ENCODE data around the gene KCNQ1OT1. TPM values are rescaled to one million over a fixed set of nuclear protein-coding genes. Genes with fewer than 3 reads are reported as not detected.

The KCNQ1OT1 gene
- total RNA-seq, 2 donors from 2014 or later: 5.2 to 6.9 TPM

DNA sequence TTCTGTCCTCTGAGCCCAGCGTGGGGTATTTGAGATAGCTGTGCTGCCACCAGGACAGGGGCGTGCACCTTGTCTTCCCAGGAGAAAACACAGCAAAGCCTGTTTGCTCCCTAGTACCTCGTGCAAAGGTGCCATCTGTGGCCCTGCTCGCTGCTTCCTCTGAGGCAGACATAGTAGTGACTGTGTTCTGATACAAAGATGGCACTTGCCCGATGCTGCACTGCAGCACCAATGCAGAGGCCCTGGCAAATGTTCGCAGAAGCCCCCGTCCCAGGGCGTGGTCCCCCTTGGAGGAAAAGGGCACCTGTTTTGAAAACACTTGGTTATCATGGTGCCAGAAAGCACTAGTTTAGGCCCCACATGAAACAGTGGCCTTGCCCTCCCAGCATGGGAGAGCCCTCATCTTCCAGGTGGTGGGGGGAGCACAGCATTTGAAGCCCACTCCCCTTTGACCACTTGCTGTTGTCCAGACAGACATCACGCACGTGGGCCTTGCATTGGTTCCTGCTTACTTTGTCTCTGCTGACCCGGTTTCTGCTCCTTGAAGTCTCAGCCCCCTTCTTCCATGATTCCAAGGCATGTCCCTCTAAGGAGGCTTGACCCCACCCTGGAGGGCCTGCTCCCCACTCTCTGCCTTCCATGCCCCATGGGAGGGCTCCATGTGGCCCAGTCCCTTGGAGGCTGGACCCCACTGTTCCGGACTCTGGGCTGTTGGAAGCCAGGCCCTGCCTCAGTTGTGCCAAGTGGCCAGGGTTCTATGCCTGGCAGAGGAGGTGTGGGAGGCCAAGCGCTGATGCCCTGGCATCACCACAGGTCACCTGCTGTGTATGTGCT, 109.4 kb downstream of the KCNQ1OT1 start:
- H3K27me3 ChIP-seq (ENCODE audit: control insufficient read depth, insufficient read depth, low read length, poor library complexity, severe bottlenecking): peaks cover 66% of the 10 kb centered on the region
- no peak for DNase-seq
- 91 to 94% methylated on average over 11 to 13 of the region's 13 CpGs for WGBS, 2 experiments (ENCODE audit: insufficient coverage in 1 of 2, insufficient read length in 1 of 2)
- H3K27ac ChIP-seq (ENCODE audit: low read depth, low read length): no peak overlapping the region
- Mint-ChIP-seq H3K9me3 (no peaks in the 10 kb centered on the region), H3K4me1 (no peaks in the 10 kb centered on the region), H3K4me3 (no peak overlapping the region), H3K36me3 (ENCODE audit: low read depth) (no peaks in the 10 kb centered on the region), H3K27ac (no peak overlapping the region), H3K27me3 (ENCODE audit: insufficient read depth) (peaks cover 95% of the 10 kb centered on the region)
- no peak overlapping the region for H3K4me3 ChIP-seq (ENCODE audit: low read length)
- H3K4me1 ChIP-seq (ENCODE audit: control insufficient read depth, insufficient read depth, low read length): no peaks in the 10 kb centered on the region
- TF ChIP-seq, protein P1, sequence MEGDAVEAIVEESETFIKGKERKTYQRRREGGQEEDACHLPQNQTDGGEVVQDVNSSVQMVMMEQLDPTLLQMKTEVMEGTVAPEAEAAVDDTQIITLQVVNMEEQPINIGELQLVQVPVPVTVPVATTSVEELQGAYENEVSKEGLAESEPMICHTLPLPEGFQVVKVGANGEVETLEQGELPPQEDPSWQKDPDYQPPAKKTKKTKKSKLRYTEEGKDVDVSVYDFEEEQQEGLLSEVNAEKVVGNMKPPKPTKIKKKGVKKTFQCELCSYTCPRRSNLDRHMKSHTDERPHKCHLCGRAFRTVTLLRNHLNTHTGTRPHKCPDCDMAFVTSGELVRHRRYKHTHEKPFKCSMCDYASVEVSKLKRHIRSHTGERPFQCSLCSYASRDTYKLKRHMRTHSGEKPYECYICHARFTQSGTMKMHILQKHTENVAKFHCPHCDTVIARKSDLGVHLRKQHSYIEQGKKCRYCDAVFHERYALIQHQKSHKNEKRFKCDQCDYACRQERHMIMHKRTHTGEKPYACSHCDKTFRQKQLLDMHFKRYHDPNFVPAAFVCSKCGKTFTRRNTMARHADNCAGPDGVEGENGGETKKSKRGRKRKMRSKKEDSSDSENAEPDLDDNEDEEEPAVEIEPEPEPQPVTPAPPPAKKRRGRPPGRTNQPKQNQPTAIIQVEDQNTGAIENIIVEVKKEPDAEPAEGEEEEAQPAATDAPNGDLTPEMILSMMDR (conservative IDR thresholded peaks at IDR 0.05): no peak
- no peaks in the 10 kb centered on the region for H3K9me3 ChIP-seq (ENCODE audit: control insufficient read depth, low read length)
- H3K9ac ChIP-seq (ENCODE audit: extremely low read depth, low read length, poor library complexity, severe bottlenecking): no peak overlapping the region
- H3K36me3 ChIP-seq (ENCODE audit: control insufficient read depth, insufficient read depth, low read length): no peaks in the 10 kb centered on the region

DNA sequence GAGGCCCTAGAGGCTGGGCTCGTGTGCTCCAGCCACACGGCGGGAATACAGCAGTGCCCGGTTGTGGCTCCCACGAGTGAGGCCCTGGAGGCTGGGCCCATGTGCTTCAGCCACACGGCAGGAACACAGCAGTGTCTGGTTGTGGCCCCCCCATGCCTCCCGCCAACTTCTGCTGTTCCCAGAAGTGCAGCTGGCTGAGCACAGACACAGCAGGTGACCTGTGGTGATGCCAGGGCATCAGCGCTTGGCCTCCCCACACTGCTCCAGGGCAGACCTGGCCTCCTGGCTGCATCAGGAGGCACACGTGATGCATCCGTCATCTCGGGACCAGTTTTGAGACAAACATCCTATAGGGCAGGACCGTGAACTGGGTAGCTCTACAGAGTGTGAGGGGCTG, 110.3 kb downstream of the KCNQ1OT1 start:
- Histone ChIP-seq H3K9me3 (ENCODE audit: control insufficient read depth, low read length) (no peaks in the 10 kb centered on the region), H3K9ac (ENCODE audit: extremely low read depth, low read length, poor library complexity, severe bottlenecking) (no peak overlapping the region), H3K4me3 (ENCODE audit: low read length) (no peak overlapping the region), H3K27me3 (ENCODE audit: control insufficient read depth, insufficient read depth, low read length, poor library complexity, severe bottlenecking) (peaks cover 62% of the 10 kb centered on the region), H3K27ac (ENCODE audit: low read depth, low read length) (no peak overlapping the region), H3K4me1 (ENCODE audit: control insufficient read depth, insufficient read depth, low read length) (no peaks in the 10 kb centered on the region), H3K36me3 (ENCODE audit: control insufficient read depth, insufficient read depth, low read length) (no peaks in the 10 kb centered on the region)
- H3K4me1 Mint-ChIP-seq: no peaks in the 10 kb centered on the region
- H3K36me3 Mint-ChIP-seq (ENCODE audit: low read depth): no peaks in the 10 kb centered on the region
- TF ChIP-seq, protein P1 (conservative IDR thresholded peaks at IDR 0.05): no peak
- no peak overlapping the region for H3K27ac Mint-ChIP-seq
- no peak for DNase-seq
- 90 to 91% methylated on average over 6 to 12 of the region's 12 CpGs for WGBS, 2 experiments (ENCODE audit: insufficient coverage in 1 of 2, insufficient read length in 1 of 2)
- H3K9me3 Mint-ChIP-seq: no peaks in the 10 kb centered on the region
- no peak overlapping the region for H3K4me3 Mint-ChIP-seq
- peaks cover 91% of the 10 kb centered on the region for H3K27me3 Mint-ChIP-seq (ENCODE audit: insufficient read depth)

DNA sequence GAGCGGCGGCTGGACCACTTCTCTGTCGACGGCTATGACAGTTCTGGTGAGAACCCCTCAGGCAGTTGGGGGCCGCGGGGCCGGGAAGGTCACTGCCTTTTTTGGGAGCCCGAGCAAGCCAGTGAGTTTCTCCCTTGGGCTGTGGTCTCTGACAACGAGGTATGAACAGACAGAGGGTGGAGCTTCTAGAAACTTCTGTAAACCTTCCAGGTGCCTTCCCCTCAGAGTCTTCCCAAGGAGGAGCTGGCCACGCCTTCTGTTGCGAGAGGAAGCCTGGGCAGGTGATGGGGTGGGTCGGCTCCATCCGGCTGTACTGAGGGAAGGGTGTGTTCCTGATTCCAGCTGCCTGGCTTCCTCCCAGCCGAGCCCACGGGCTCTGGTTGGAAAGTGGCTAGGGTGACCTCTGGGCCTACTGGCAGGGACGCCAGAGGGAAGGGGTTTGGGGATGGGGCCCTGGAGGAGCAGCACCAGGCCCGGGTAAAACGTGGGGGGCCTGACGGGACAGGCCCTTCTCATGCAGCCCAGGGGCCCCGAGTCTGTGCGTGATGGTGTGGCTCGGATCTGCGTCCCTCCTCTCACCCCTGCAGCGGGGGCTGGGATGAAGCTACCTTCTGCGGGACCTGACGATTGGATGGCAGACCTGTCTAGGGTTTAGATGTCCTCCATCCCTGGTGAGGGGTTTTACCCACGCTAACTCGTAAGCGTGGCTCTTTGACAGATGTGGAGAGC, 110.8 kb downstream of the KCNQ1OT1 start:
- H3K27me3 ChIP-seq (ENCODE audit: control insufficient read depth, insufficient read depth, low read length, poor library complexity, severe bottlenecking): peaks cover 58% of the 10 kb centered on the region
- Mint-ChIP-seq H3K36me3 (ENCODE audit: low read depth) (no peaks in the 10 kb centered on the region), H3K27ac (no peak overlapping the region), H3K9me3 (no peaks in the 10 kb centered on the region), H3K4me3 (no peak overlapping the region), H3K27me3 (ENCODE audit: insufficient read depth) (peaks cover 85% of the 10 kb centered on the region), H3K4me1 (no peaks in the 10 kb centered on the region)
- no peak overlapping the region for H3K9ac ChIP-seq (ENCODE audit: extremely low read depth, low read length, poor library complexity, severe bottlenecking)
- H3K9me3 ChIP-seq (ENCODE audit: control insufficient read depth, low read length): no peaks in the 10 kb centered on the region
- H3K27ac ChIP-seq (ENCODE audit: low read depth, low read length): no peak overlapping the region
- H3K36me3 ChIP-seq (ENCODE audit: control insufficient read depth, insufficient read depth, low read length): no peaks in the 10 kb centered on the region
- DNase-seq: no peak
- H3K4me1 ChIP-seq (ENCODE audit: control insufficient read depth, insufficient read depth, low read length): no peaks in the 10 kb centered on the region
- H3K4me3 ChIP-seq (ENCODE audit: low read length): no peak overlapping the region
- TF ChIP-seq, protein P1 (conservative IDR thresholded peaks at IDR 0.05): no peak
- WGBS, 2 experiments (ENCODE audit: insufficient coverage in 1 of 2, insufficient read length in 1 of 2): 89 to 94% methylated on average over 15 to 29 of the region's 29 CpGs

All from endodermal cell (in vitro differentiated cells).